ENCODE measurements around the gene SUPT16H.

The SUPT16H gene

DNA sequence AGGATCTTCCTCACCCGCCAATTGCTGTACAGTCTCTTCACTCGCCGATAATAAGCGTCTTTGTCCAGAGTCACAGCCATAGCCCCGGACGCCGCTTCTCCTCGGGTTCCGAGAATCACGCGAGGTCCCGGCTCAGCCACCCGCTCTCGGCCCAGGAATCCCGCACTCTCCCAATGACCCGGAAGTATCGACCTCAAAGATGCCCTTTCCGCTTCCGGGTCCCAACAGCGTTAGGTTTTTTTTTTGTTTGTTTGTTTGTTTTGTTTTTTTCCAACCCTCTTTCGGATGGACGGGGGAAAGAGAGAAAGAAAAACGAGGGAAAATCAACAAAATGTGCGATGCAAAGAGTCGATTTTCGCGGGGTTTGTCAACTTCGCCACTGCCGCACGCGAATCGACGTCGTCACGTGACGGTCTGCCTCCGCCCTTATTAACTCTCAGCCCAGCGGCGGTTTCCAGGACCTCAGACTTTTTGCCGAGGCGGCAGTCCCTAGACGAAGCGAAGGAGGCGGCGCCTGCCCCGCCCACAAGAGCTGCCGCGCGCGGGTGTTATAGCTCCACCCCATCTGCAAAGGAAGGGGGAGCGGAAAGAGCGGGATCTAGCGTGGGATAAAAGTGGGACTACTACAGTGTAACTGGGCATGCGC, at the start of gene SUPT16H:
Gene SUPT16H (minus strand): TSS at position 172 of the 646 bp plus-strand sequence. CDS start 92 bp downstream, at position 80.
- Histone ChIP-seq H3K36me3 (ENCODE audit: insufficient read depth, low read length) (peaks cover 4% of the 10 kb centered on the region; the same call in 1 of the 2 replicates), H3K4me1 (ENCODE audit: insufficient read depth, low read length) (0 out of 2 replicates have a peak, but pooled peaks cover 4% of the 10 kb centered on the region), H3K9ac (ENCODE audit: low read depth, low read length) (peak within 1 kb of the TSS; percentile 87), H3K9me3 (ENCODE audit: control insufficient read depth, insufficient read depth, low read length) (no peaks in the 10 kb centered on the region)

DNA sequence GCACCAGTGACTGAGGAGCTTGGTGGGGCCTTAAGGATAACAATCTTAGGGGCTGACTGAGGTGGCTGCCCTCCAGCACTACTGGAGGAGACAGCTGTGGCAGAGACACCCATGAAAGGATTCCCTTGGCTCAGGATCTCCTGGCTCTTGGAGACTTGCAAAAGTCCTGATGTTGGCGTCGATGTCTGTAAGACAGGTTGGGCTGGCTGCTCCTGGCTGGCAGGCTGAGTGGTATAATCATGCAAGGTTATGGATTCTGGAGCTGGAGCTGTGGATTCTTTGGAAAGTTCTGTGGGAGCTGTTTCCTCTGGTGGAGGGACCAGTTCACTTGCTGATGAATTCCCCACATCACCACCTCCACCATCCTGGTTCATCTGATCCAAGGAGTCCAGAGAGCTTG, 47.3 kb upstream of the SUPT16H start:
- H3K9ac ChIP-seq (ENCODE audit: low read depth, low read length), result no peak overlapping the region
- H3K36me3 ChIP-seq (ENCODE audit: insufficient read depth, low read length), result peaks cover 37% of the 10 kb centered on the region
- H3K4me1 ChIP-seq (ENCODE audit: insufficient read depth, low read length), result no peaks in the 10 kb centered on the region
- no peaks in the 10 kb centered on the region for H3K9me3 ChIP-seq (ENCODE audit: control insufficient read depth, insufficient read depth, low read length)

DNA sequence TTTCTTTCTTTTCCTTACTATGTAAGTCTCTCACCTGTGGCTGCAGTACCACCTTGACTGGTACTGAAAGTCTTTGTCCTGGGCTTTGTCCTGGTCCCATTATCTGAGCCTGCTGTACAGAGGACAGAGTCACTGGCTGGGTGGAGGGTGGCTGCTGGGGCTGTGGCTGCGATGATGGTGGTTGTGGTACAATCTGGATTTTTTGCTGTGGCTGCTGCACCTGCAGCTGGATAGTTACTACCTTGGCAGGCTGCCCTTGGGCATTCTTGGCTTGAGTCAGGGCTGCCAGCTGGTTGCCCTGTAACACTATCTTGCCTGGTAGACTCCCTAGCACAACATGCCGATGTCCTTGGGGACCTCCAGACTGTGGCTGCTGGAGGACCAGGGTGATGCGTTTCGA, 45.1 kb upstream of the SUPT16H start:
- Histone ChIP-seq H3K9ac (ENCODE audit: low read depth, low read length) (no peak overlapping the region), H3K4me1 (ENCODE audit: insufficient read depth, low read length) (no peaks in the 10 kb centered on the region), H3K36me3 (ENCODE audit: insufficient read depth, low read length) (peaks cover 53% of the 10 kb centered on the region), H3K9me3 (ENCODE audit: control insufficient read depth, insufficient read depth, low read length) (no peaks in the 10 kb centered on the region)

DNA sequence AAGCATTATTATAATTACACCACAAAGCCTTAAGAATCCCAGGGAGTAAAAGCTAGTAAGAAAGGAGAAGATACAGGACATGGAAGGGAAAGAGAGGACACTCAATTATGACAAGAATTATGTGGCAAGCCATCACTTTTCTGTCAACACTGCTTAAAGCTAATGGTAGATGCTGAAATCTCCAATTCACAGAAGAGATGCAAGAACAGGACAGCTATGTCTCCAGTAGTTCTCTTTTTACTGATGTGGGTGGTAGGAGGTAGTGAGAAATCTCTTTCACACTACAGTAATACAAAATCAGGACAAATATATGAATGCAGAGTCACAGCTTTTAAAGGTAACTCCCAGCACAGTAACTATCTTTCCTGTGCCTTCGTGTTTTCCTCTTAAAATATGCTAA, 42.9 kb upstream of the SUPT16H start:
- H3K4me1 ChIP-seq (ENCODE audit: insufficient read depth, low read length), result no peaks in the 10 kb centered on the region
- no peaks in the 10 kb centered on the region; the same call in 1 of the 2 replicates for H3K9me3 ChIP-seq (ENCODE audit: control insufficient read depth, insufficient read depth, low read length)
- H3K36me3 ChIP-seq (ENCODE audit: insufficient read depth, low read length), result peaks cover 60% of the 10 kb centered on the region
- no peak overlapping the region for H3K9ac ChIP-seq (ENCODE audit: low read depth, low read length)

DNA sequence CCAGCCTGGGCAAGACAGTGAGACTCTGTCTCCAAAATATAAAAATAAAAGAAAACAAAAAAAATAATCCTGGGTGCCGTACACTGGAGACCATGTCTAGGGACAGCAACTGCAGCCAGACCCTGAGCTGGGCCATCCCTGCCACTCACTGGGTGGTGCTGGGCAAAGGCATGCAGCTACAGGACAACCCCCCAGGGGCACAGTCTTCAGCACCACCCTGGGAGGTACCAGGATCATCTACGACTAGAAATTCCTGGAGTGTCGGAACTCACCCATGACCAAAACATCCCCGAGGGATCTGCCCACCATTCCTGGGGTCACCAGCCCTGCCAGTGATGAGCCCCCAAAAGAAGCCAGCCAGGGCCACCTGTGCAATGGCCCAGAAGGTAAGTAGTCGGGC, 35.7 kb upstream of the SUPT16H start:
- Histone ChIP-seq H3K9ac (ENCODE audit: low read depth, low read length) (no peak overlapping the region), H3K9me3 (ENCODE audit: control insufficient read depth, insufficient read depth, low read length) (no peaks in the 10 kb centered on the region; the same call in 1 of the 2 replicates), H3K36me3 (ENCODE audit: insufficient read depth, low read length) (peaks cover 23% of the 10 kb centered on the region; the same call in 1 of the 2 replicates), H3K4me1 (ENCODE audit: insufficient read depth, low read length) (no peaks in the 10 kb centered on the region)

DNA sequence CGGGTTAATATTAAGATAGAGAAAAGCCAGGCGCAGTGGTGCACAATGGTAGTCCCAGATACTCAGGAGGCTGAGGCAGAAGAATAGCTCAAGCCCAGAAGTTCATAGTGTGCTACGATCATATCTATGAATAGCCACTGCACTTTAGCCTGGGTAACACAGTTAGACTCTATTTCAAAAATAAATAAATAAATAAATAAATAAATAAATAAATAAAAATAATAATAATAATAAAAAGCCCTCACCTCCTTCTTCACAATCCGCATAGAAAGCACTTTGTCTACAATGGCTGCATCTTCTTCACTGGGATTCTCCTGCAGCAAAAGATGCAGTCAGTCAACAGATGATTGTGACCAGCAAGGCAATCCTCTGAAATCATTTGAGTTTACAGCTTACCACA, 31.5 kb upstream of the SUPT16H start:
- Histone ChIP-seq H3K4me1 (ENCODE audit: insufficient read depth, low read length) (no peaks in the 10 kb centered on the region), H3K36me3 (ENCODE audit: insufficient read depth, low read length) (peaks cover 26% of the 10 kb centered on the region), H3K9ac (ENCODE audit: low read depth, low read length) (no peak overlapping the region), H3K9me3 (ENCODE audit: control insufficient read depth, insufficient read depth, low read length) (no peaks in the 10 kb centered on the region)

DNA sequence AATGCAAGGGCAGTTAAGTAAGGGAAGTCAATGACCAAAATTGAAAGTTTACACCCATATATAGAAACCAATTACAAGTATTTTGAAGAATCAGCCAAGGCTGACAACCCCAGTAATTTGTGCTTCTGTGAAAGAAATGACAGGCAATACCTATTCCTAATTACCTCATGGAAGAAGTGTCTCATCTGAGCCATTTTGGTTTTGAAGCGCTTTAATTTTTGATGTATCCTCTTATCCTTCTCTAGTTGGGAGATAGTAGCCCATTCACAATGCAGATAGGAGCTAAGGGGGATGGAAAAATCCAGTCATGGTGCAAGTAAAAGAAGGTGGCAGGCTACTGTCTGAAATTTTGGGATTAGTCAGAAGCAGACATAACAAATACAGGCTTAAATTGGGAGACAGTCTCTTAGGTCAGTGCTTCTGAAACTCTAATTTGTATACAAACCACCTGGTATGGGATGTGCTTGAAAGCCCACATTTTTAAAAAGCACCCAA, 30.4 kb upstream of the SUPT16H start:
- Histone ChIP-seq H3K36me3 (ENCODE audit: insufficient read depth, low read length) (peaks cover 35% of the 10 kb centered on the region), H3K4me1 (ENCODE audit: insufficient read depth, low read length) (no peaks in the 10 kb centered on the region), H3K9me3 (ENCODE audit: control insufficient read depth, insufficient read depth, low read length) (no peaks in the 10 kb centered on the region), H3K9ac (ENCODE audit: low read depth, low read length) (no peak overlapping the region)

DNA sequence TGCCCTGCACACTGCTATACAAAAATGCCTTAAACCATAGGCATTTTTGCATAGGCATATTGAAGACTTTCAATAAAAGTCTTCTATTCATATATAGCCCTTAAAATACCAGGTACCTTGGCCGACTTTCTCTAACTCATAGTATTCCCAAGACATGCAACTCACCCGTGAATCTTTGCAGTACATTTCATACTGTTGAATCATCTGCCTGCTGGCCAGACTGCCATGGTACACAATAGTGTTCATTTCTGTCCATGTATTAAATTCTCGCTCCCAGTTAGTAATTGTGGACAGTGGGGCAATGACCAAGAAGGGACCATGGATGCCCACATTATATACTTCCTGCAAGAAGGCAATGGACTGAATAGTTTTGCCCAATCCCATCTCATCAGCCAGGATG, 24.3 kb upstream of the SUPT16H start:
- Histone ChIP-seq H3K4me1 (ENCODE audit: insufficient read depth, low read length) (no peaks in the 10 kb centered on the region), H3K36me3 (ENCODE audit: insufficient read depth, low read length) (peaks cover 59% of the 10 kb centered on the region)

DNA sequence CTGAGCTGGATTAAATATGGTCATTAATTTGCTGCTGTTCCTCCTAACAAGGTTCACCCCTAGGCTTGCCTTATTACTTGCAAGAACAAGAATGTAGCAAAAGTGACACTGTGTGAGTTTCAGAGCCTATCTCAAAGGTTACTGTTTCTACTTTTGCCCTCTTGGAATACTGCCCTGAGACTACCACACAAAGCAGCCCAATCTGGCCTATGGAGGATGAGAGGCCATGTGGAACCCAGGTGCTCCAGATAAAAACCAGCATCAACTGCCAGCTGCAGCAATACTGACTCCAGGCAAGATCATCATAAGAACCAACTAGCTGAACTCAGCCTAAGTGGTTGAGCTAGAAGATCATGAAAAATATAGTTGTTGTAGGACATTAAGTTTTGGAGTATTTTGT, 22.4 kb upstream of the SUPT16H start:
- H3K4me1 ChIP-seq (ENCODE audit: insufficient read depth, low read length), result no peaks in the 10 kb centered on the region
- no peak overlapping the region for H3K9ac ChIP-seq (ENCODE audit: low read depth, low read length)
- H3K36me3 ChIP-seq (ENCODE audit: insufficient read depth, low read length), result peaks cover 73% of the 10 kb centered on the region
- H3K9me3 ChIP-seq (ENCODE audit: control insufficient read depth, insufficient read depth, low read length), result no peaks in the 10 kb centered on the region

More for the DNA sequence above, 24.3 kb upstream of the SUPT16H start:
- H3K9ac ChIP-seq (ENCODE audit: low read depth, low read length), result no peak overlapping the region
- no peaks in the 10 kb centered on the region for H3K9me3 ChIP-seq (ENCODE audit: control insufficient read depth, insufficient read depth, low read length)

DNA sequence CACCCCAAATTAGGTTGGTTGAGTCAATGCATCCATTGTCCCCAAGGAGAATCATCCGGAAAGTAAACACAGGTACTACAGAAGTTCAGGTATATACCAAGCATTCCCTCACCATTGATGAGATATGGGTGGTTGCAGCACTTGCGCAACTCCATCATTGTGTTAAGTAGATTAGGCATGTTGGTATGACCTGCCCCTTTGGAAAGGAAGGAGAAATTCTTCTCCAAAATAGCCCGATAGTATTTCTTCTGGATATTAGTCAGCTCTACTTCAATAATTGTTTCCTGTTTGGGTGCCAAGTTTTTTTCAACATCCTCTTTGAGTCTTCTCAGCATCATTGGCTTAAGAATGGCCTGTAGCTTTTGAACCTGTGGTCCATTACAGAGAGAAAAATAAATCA, 21.3 kb upstream of the SUPT16H start:
- Histone ChIP-seq H3K9me3 (ENCODE audit: control insufficient read depth, insufficient read depth, low read length) (no peaks in the 10 kb centered on the region), H3K4me1 (ENCODE audit: insufficient read depth, low read length) (no peaks in the 10 kb centered on the region), H3K36me3 (ENCODE audit: insufficient read depth, low read length) (peaks cover 80% of the 10 kb centered on the region), H3K9ac (ENCODE audit: low read depth, low read length) (no peak overlapping the region)

DNA sequence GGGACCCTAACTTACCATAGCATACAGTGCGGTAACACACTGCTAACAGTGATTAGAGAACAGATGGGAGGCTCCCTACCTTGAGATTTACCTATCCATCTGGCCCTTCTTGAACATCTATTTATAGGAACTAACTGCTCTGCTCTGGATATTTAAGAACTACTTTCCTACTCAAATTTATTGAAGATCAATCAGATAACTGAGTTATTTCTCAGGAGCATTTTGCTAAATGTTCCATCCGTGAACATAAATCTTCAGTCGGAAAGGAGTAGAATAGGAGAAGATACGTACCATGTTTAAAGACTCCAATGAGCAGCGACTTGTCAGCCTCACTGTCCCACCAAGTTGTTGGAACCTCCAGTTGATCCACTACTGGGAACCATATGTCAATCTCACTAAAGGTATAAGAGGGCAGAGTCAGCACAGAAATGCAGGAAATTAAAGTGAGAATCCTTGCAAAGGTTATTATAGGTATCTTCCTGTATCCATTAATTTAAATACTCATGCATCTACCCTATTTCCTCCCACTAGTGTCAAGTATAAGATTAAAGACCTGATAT, 15.6 kb upstream of the SUPT16H start:
- Histone ChIP-seq H3K9me3 (ENCODE audit: control insufficient read depth, insufficient read depth, low read length) (no peaks in the 10 kb centered on the region), H3K36me3 (ENCODE audit: insufficient read depth, low read length) (peaks cover 69% of the 10 kb centered on the region), H3K9ac (ENCODE audit: low read depth, low read length) (no peak overlapping the region), H3K4me1 (ENCODE audit: insufficient read depth, low read length) (no peaks in the 10 kb centered on the region)

DNA sequence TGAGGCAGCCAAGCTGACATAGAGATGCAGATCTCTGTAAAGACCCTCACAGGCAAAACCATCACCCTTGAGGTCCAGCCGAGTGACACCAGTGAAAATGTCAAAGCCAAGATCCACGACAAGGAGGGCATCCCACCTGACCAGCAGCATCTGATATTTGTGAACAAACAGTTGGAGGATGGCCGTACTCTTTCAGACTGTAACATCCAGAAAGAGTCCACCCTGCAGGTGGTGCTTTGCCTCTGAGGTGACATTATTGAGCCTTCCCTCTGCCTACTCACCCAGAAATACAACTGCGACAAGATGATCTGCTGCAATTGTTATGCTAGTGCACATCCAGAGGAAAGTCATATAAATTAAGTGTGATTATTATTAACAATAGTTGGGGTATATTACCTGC, 15.1 kb upstream of the SUPT16H start:
- Histone ChIP-seq H3K36me3 (ENCODE audit: insufficient read depth, low read length) (peaks cover 67% of the 10 kb centered on the region), H3K4me1 (ENCODE audit: insufficient read depth, low read length) (no peaks in the 10 kb centered on the region), H3K9me3 (ENCODE audit: control insufficient read depth, insufficient read depth, low read length) (no peaks in the 10 kb centered on the region), H3K9ac (ENCODE audit: low read depth, low read length) (no peak overlapping the region)

DNA sequence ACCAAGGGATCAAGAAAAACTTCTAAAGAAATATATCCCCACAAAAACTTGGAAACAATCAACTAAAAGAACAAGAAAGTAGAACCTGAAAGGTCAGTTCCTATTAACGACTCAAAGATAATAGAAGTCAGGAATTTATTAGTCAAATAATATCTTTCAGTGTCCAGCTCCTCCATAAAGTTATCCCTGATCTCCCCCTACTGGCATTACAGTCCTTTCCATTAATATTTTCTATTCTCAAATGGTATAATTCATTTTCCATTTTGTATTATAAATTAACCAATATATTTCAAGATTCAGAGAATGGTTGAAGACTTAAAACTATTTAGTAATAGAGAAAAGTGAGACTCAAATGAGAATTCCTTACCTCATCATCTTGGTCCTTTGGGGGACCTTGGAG, 11.6 kb upstream of the SUPT16H start:
- Histone ChIP-seq H3K9ac (ENCODE audit: low read depth, low read length) (no peak overlapping the region), H3K36me3 (ENCODE audit: insufficient read depth, low read length) (peaks cover 54% of the 10 kb centered on the region), H3K4me1 (ENCODE audit: insufficient read depth, low read length) (no peaks in the 10 kb centered on the region), H3K9me3 (ENCODE audit: control insufficient read depth, insufficient read depth, low read length) (no peaks in the 10 kb centered on the region)

DNA sequence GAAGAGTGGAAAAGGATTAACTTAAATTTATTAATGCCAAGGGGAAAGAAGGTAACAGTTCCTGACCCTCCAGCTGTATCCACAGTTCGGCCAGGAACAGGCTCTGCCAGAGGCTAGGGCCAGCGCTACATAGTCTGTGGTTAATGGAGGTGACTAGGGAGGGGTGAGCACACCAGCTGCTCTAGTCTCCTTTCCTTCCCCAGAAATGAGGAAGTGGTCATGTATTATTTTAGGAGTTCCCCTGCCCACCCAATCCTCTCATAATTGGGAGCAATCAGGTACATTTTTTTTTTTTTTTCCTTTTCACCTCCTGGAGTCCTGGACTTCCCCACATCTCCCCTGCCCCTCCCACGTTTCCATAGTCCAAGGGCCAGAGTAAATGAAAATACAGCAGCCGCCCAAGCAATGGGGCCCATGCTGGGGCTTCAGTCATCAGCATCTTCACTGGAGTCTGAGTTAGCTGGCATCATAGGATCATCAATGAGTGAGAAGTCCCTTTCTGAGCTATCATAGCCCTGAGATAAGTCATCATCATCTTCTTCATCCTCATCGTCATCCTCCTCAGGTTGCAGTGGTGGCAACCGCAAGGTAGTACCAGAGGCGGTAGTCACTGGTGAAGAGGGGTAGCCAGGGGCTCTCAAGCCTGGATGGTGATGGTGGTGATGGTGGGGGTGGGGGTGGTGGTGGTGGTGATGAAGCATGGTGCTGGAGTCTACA, 1.5 kb upstream of the SUPT16H start:
- H3K36me3 ChIP-seq (ENCODE audit: insufficient read depth, low read length), result peaks cover 4% of the 10 kb centered on the region; the same call in 1 of the 2 replicates
- H3K9ac ChIP-seq (ENCODE audit: low read depth, low read length), result no peak overlapping the region
- no peaks in the 10 kb centered on the region for H3K9me3 ChIP-seq (ENCODE audit: control insufficient read depth, insufficient read depth, low read length)

DNA sequence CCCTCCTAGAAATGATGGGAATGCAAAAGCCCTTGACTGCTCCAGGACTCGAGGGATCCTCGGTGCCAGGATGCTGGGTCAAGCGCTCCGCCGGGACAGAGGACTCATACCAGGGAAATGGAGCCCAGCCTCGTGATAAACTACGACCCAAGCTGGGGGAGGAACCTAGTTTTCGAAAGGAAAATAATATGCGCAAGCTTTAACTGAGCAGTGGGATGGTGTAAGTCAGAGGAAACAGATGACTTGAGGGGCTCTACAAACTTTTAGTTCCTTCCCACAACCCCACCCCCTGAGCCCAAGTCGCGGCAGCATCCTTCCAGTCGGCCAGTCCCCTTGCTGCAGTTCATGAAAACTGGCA, 654 bp upstream of the SUPT16H start:
- Histone ChIP-seq H3K4me1 (ENCODE audit: insufficient read depth, low read length) (0 out of 2 replicates have a peak, but pooled peaks cover 4% of the 10 kb centered on the region), H3K9ac (ENCODE audit: low read depth, low read length) (peak overlapping the region; percentile 87), H3K9me3 (ENCODE audit: control insufficient read depth, insufficient read depth, low read length) (no peaks in the 10 kb centered on the region), H3K36me3 (ENCODE audit: insufficient read depth, low read length) (peaks cover 4% of the 10 kb centered on the region; the same call in 1 of the 2 replicates)

More for the DNA sequence above, 1.5 kb upstream of the SUPT16H start:
- 0 out of 2 replicates have a peak, but pooled peaks cover 4% of the 10 kb centered on the region for H3K4me1 ChIP-seq (ENCODE audit: insufficient read depth, low read length)
